GM18867 (cell line): ENCODE data around the gene SUZ12.
A peak's percentile ranks its signal among the peaks of the same experiment; 100 is the strongest.
"Not testable (repeated sequence)": the region's sequence is repeated elsewhere in the genome, so short reads cannot be mapped to it uniquely, and the experiment has no call there.

Experiments used
- ATAC-seq: cut with Tn5 transposase; IDR thresholded peaks from one replicate; pipeline ENCODE4 v1.9.1; 2021; ENCODE audit warnings: mild to moderate bottlenecking, moderate library complexity; ENCODE audit not compliant: unreplicated experiment

Gene SUZ12

GRCh38 chr17:31936615-31937609 lies at the start of gene SUZ12:
TSS of gene SUZ12 (plus strand) at chr17:31937007. CDS start at chr17:31937247, 240 bp downstream.
- peak; percentile 87 for ATAC-seq

- ATAC-seq = no peak
Measured at GRCh38 chr17:31888124-31888523, 48.7 kb upstream of the SUZ12 start.

DNA sequence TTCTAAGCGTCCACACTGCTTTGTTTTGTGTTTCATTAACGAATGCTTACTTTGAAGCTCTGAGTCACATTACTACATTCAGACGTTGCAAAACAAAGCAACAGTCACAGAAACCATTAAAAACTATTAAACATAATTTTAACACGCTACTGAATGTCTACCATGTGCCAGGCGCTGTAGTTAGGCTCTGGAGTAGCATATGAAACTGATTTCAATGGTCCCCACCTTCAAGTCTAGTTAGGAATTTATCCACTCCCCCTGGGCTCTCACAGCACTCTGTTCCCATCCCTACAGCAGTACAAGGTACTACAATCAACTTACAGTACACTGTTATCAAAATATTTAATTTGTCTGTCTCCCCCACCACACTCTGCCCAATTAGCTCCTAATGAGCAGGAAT lies 35.9 kb upstream of the SUZ12 start:
- no peak for ATAC-seq

DNA sequence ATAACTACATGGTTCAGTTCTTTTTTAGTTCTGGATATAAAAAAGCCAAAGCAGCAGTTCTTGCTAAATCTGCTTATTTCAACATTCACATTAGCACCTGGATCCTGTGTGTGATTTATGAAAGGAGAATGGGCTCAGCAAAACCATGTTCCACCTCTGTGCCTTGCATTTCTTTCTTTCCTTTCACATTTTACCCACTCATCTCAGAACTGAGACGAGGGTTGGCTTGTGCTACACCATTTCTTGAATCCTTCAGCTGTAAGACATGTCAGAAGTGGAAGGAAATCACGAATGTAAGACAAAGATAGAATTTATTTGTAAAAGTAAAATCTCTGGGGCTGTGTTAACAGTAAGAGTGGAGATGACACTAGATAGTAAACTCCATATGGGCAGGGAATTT lies 34.1 kb upstream of the SUZ12 start:
- ATAC-seq = peak; percentile 38

- no peak for ATAC-seq
Measured at GRCh38 chr17:31903401-31903800, 33.4 kb upstream of the SUZ12 start.

DNA sequence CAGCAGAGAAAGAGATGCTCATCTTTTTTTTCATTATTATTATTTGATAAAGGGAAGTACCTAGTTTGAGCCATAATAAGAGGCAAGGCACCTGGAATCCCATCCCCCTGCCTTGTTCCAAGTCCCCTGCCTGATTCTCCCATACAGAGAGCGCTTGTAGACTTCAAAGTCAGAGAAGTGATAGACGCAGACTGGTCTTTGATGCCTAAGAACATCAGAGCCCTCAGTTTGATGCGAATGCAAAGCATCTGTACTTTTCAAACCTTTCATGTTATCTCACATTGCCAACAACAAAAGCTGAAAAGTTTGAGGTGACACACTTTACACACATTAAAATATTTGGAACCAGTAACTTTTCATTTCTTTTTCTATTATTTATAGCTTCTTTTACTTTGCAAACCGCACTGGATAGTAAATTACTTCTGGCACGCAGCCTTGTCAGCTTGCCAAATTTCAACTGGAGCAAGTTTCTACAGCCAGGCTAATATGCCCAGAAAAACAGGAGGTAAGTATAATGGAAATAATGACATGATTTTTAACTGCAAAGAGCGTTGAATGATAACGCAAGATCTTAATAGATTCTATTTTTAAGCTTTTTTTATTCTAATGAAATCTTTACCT lies 29.4 kb upstream of the SUZ12 start:
- ATAC-seq = no peak

- ATAC-seq = no peak
Measured at GRCh38 chr17:31908386-31908785, 28.4 kb upstream of the SUZ12 start.

DNA sequence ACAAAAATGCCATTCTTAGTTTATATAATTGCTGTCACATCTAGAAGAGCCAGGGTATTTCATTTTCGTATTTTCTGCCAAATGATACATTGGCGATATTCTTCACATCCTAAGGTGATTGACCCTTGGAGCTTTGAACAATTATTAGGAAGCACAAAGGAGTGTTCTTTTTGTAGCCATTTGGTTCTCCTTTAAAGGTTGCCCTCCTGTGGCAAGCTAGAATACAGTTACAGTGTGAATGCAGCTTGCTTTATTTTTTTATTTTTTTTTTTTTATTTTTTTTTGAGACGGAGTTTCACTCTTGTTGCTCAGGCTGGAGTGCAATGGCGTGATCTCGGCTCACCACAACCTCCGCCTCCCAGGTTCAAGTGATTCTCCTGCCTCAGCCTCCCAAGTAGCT lies 24.1 kb upstream of the SUZ12 start:
- ATAC-seq = not testable (repeated sequence)

DNA sequence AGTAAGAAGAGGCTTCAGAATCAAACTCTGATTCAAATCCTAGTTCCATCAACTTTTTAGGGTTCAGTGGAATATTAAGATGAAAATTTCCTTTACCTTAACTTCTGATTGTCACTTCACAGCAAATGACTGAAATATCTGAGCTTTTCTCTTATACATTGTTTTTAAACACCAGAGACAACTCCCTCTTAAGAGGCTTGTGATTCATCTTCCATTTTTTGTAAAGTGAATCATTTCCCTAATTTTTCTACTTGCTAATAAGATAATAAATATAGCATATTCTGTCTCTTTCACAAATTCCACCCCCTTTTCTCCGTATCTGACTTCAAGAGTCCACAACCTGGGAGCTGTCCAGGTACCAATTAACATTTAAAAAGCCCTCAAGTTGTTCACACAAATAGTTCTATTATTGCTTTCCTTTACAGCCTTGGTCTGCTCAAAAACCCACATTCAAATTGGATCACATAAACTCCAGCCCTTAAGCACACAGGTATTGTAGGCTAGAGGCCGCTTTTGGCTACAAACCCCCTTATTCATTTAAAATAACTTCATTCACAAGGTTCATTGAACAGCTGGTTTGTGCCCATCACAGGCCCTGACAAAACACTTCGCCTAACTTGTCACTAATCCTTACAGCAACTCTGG lies 21.2 kb upstream of the SUZ12 start:
- ATAC-seq = no peak

- ATAC-seq = no peak
Measured at GRCh38 chr17:31916491-31917064, 20.2 kb upstream of the SUZ12 start.

DNA sequence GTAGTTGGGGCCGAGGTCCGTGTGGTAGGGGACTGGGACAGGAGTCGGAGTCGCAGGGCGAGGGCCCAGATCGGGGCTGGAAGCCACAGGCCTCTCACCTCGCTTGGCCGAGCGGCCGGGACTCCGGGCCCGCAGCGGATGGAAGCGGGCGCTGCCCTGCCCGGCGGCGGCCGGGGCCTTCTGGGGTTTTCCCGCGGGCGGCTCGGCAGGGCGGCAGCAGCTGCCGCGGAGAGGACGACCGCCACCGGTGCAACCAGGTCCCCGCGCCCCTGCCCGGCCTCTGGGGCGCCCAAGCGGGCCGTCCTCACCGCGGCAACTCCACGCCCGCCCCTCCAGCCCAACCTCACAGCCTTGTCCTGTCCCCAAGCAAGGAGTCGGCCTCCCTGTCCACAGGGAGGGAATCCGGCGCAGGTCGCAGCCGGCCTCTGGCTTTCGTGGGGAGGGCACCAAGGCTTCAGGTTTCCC lies 19.7 kb upstream of the SUZ12 start:
- no peak for ATAC-seq

DNA sequence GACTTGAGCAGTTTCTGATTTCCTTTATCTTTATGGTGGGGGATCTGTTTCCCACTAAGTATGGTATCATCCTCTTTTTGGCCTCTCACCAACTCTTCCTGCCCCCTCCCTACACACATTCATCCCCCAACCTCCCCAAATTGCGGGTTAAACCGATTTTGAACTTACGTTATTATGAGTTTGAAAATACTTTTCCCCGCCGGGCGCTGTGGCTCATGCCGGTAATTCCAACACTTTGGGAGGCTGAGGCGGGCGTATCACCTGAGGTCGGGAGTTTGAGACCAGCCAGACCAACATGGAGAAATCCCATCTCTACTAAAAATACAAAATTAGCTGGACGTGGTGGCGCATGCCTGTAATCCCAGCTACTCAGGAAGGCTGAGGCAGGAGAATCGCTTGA lies 19.1 kb upstream of the SUZ12 start:
- not testable (repeated sequence) for ATAC-seq

DNA sequence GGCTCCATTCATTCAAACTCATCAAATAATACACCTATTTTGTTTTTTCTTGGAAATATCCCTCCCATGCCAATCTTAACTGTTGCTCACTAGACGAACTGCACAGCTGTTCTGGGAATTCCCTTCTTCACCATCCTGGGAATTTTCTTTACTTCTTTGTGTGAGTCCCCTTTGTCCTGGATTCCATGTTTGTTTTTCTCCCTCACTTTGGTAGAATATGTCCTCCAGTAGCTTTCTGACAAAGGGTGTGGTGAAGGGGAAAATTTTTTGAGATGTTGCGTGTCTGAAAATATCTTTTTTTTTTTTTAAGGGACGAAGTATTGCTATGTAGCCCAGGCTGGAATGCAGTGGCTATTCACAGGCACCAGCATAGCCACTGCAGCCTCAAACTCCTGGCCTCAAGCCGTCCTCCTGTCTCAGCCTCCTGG lies 18.1 kb upstream of the SUZ12 start:
- no peak for ATAC-seq

DNA sequence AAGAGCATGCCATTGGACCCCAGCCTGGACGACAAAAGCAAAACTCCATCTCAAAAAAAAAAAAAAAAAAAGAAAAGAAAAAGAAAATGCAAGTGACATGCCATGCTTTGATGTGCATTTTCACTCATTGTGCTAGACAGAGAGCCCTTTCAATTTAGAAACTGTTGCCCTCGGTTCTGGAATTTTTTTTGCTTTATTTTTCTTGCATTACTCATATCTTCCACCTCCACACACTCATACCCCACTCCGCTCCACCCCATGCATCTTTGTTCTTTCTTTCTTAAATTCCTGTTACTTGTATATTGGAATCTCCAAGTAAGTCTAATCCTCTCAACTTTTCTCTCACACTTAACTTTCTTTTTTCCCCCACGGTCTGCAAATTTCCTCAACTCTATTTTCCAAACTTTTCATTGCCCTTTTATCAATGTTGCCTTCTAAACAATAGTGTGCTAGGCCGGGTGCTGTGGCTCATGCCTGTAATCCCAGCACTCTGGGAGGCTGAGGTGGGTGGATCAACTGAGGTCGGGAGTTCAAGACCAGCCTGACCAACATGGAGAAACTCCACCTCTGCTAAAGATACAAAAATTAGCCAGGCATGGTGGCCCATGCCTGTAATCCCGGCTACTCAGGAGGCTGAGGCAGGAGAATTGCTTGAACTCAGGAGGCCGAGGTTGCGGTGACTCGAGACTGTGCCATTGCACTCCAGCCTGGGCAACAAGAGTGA lies 16.8 kb upstream of the SUZ12 start:
- no peak for ATAC-seq

- no peak for ATAC-seq
Measured at GRCh38 chr17:31926100-31926729, 10.6 kb upstream of the SUZ12 start.

DNA sequence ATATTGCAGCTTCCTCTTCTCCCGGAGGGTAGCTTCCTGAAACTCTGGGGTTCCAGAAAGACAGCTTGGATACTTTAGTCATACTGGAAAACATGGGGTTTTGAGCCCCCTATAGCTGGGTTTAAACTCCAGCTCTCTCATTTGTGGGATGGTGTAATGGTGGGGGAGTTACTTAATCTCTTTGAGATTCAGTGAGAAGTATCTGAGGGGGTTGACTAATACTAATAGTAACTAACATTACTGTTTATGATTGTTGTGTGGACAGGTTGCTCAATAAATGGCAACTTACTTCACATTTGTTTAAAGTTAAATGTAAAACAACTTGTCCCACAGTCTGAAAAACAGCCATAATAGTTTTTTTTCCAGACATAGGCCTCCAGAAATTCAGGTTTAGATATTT lies 5.1 kb upstream of the SUZ12 start:
- no peak for ATAC-seq

DNA sequence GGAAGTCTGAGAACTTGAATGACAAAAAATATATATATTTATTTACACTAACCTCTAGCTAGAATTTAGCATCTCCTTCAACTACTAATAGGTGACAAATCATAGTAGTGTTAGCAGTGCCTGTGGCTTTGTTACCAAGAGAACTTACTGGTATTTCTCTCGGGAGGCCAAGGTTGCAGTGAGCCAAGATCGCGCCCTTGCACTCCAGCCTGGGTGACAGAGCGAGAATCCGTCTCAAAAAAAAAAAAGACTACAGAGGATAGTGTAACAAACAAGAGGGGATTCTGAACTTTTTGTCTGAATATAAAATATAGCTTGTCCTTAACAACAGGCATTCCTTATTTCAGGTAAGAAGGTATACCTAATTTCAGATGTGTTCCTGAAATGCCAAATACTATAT lies 1.3 kb upstream of the SUZ12 start:
- ATAC-seq = no peak

- not testable (repeated sequence) for ATAC-seq
Measured at GRCh38 chr17:31937926-31938641, 1.3 kb downstream of the SUZ12 start.

DNA sequence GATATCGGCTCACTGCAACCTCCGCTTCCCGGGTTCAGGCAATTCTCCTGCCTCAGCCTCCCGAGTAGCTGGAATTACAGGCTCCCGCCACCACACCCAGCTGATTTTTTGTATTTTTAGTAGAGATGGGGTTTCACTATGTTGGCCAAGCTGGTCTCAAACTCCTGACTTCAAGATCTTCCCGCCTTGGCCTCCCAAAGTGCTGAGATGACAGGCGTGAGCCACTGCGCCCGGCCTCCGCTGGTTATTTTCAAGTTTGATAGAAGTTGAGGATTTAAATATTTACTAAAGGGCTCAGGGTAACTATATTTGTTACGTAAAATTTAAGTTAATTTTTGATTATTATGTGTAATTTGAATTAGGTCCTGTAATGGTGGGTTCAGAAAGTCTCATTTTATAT lies 5.1 kb downstream of the SUZ12 start:
- not testable (repeated sequence) for ATAC-seq
